Nephron progenitor cell (in vitro differentiated cells): ENCODE data around the gene HIPK2.

Source experiments
- DNase-seq: peaks from one replicate; pipeline ENCODE4 v3.0.0; 2021
- H3K27ac Mint-ChIP-seq: 2 replicates; pipeline ENCODE4 v1.8.0; 2021; ENCODE audit warnings: mild to moderate bottlenecking, moderate library complexity, mixed read lengths
- H3K27me3 Mint-ChIP-seq: 2 replicates; pipeline ENCODE4 v1.8.0; 2021; ENCODE audit warnings: mild to moderate bottlenecking, low read depth, mixed read lengths; ENCODE audit not compliant: poor library complexity
- H3K36me3 Mint-ChIP-seq: 2 replicates; pipeline ENCODE4 v1.8.0; 2021; ENCODE audit warnings: low read depth, mixed read lengths
- H3K4me1 Mint-ChIP-seq: 2 replicates; pipeline ENCODE4 v1.8.0; 2021; ENCODE audit warnings: mixed read lengths
- H3K4me3 Mint-ChIP-seq: 2 replicates; pipeline ENCODE4 v1.8.0; 2021; ENCODE audit warnings: mild to moderate bottlenecking, moderate library complexity, mixed read lengths
- H3K9me3 Mint-ChIP-seq: 2 replicates; pipeline ENCODE4 v1.8.0; 2021; ENCODE audit warnings: mild to moderate bottlenecking, moderate library complexity, mixed read lengths
- TF ChIP-seq, protein P1 (sequence below): fragments of 200-600 bp; sonication (generic); IDR thresholded peaks from 2 replicates; pipeline ENCODE4 v1.5.0; 2021; ENCODE audit warnings: antibody characterized with exemption

Gene HIPK2

GRCh38 chr7:139692723-139693122 is 85.1 kb downstream of the HIPK2 start:
- H3K27me3 Mint-ChIP-seq: no peaks in the 10 kb centered on the region
- no peak overlapping the region for H3K4me3 Mint-ChIP-seq
- peaks cover 37% of the 10 kb centered on the region for H3K36me3 Mint-ChIP-seq
- H3K27ac Mint-ChIP-seq: no peak overlapping the region
- TF ChIP-seq, protein P1, sequence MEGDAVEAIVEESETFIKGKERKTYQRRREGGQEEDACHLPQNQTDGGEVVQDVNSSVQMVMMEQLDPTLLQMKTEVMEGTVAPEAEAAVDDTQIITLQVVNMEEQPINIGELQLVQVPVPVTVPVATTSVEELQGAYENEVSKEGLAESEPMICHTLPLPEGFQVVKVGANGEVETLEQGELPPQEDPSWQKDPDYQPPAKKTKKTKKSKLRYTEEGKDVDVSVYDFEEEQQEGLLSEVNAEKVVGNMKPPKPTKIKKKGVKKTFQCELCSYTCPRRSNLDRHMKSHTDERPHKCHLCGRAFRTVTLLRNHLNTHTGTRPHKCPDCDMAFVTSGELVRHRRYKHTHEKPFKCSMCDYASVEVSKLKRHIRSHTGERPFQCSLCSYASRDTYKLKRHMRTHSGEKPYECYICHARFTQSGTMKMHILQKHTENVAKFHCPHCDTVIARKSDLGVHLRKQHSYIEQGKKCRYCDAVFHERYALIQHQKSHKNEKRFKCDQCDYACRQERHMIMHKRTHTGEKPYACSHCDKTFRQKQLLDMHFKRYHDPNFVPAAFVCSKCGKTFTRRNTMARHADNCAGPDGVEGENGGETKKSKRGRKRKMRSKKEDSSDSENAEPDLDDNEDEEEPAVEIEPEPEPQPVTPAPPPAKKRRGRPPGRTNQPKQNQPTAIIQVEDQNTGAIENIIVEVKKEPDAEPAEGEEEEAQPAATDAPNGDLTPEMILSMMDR: no peak
- DNase-seq: no peak
- H3K9me3 Mint-ChIP-seq: peaks cover 5% of the 10 kb centered on the region
- H3K4me1 Mint-ChIP-seq: peaks cover 51% of the 10 kb centered on the region

- Mint-ChIP-seq H3K27ac (peak overlapping the region; percentile 57), H3K4me1 (peaks cover 39% of the 10 kb centered on the region), H3K9me3 (peaks cover 12% of the 10 kb centered on the region), H3K4me3 (no peak overlapping the region), H3K27me3 (no peaks in the 10 kb centered on the region), H3K36me3 (peaks cover 51% of the 10 kb centered on the region)
- TF ChIP-seq, protein P1: no peak
- no peak for DNase-seq
These were observed 86.5 kb downstream of the HIPK2 start for GRCh38 chr7:139691253-139691781.

- TF ChIP-seq, protein P1: no peak
- Mint-ChIP-seq H3K9me3 (peaks cover 35% of the 10 kb centered on the region), H3K4me1 (peaks cover 20% of the 10 kb centered on the region), H3K27ac (no peak overlapping the region), H3K36me3 (peaks cover 77% of the 10 kb centered on the region), H3K4me3 (no peak overlapping the region), H3K27me3 (no peaks in the 10 kb centered on the region)
- DNase-seq: no peak
These were observed 89.7 kb downstream of the HIPK2 start for GRCh38 chr7:139687980-139688632.

GRCh38 chr7:139687211-139687954 is 90.4 kb downstream of the HIPK2 start:
- no peaks in the 10 kb centered on the region for H3K27me3 Mint-ChIP-seq
- no peak overlapping the region for H3K27ac Mint-ChIP-seq
- TF ChIP-seq, protein P1: no peak
- H3K4me1 Mint-ChIP-seq: peaks cover 27% of the 10 kb centered on the region
- H3K4me3 Mint-ChIP-seq: no peak overlapping the region
- peaks cover 82% of the 10 kb centered on the region for H3K36me3 Mint-ChIP-seq
- H3K9me3 Mint-ChIP-seq: peaks cover 35% of the 10 kb centered on the region
- no peak for DNase-seq

DNA sequence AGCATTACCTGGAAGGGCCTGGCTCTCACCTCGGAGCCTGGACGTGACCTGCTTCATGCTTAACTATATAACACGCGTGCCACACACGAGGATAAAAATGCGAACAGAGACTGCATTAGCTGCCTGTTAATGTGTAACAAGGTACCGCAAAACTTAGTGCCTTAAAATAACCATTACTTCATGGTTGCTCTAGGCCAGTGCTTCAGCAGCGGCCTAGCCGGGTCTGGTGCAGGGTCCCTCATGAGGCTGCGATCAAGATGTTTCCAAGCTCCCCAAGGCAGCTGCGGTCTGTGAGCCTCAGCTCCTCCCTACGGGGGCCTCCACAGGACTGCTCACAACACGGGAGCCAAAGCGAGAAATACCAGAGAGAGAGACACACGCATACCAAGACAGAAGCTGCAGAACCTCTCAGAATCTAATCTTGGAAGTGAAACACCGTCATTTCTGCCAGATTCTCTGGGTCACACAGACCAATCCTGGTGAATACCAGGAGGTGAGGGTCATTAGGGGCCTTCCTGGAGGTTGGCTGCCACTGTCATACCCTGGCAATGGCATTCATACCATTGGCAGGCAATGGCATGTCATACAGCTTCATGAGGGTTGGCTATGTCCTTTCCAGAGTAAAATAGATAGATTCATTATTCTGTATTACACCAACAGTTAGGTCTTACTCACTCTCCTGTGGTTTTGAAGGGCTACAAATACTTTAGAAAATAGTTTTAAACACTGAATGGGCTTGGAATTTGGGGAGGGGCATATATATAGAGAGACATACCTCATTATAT is 94.5 kb downstream of the HIPK2 start:
- no peak overlapping the region for H3K4me3 Mint-ChIP-seq
- H3K9me3 Mint-ChIP-seq: peaks cover 46% of the 10 kb centered on the region
- TF ChIP-seq, protein P1: no peak
- H3K36me3 Mint-ChIP-seq: peaks cover 77% of the 10 kb centered on the region
- DNase-seq: no peak
- no peak overlapping the region for H3K27ac Mint-ChIP-seq
- H3K27me3 Mint-ChIP-seq: peaks cover 2% of the 10 kb centered on the region
- peaks cover 43% of the 10 kb centered on the region for H3K4me1 Mint-ChIP-seq
